ENCODE data around the gene NDUFA1.
"Not testable (repeated sequence)": the region's sequence is repeated elsewhere in the genome, so short reads cannot be mapped to it uniquely, and the experiment has no call there.

Gene NDUFA1

GRCh38 chrX:119916310-119916709, 44.7 kb downstream of the NDUFA1 start:
- no peak for TF ChIP-seq CTCF (conservative IDR thresholded peaks at IDR 0.05; ENCODE audit: low read depth, low read length)
- no peak overlapping the region for H3K4me3 ChIP-seq (ENCODE audit: low read depth, low read length)
- no peak for DNase-seq (ENCODE audit: low read depth)

GRCh38 chrX:119917877-119918276, 46.2 kb downstream of the NDUFA1 start:
- no peak for TF ChIP-seq CTCF (conservative IDR thresholded peaks at IDR 0.05; ENCODE audit: low read depth, low read length)
- no peak for DNase-seq (ENCODE audit: low read depth)
- no peak overlapping the region for H3K4me3 ChIP-seq (ENCODE audit: low read depth, low read length)

GRCh38 chrX:119919835-119920585, 48.4 kb downstream of the NDUFA1 start:
- no peak for TF ChIP-seq CTCF (conservative IDR thresholded peaks at IDR 0.05; ENCODE audit: low read depth, low read length)
- no peak for DNase-seq (ENCODE audit: low read depth)
- H3K4me3 ChIP-seq (ENCODE audit: low read depth, low read length), result no peak overlapping the region

- not testable (repeated sequence) for H3K4me3 ChIP-seq (ENCODE audit: low read depth, low read length); DNase-seq (ENCODE audit: low read depth)
These were observed 50.8 kb downstream of the NDUFA1 start for GRCh38 chrX:119922391-119922790.

Data from choroid plexus epithelial cell (primary cell).